DND-41 (cell line): ENCODE measurements around the gene ZNF827.

Experiments used
- ATAC-seq: fragments of 200-7000 bp; cut with Tn5 transposase; 3 replicates; pipeline ENCODE4 v1.9.1; 2021; ENCODE audit warnings: low read depth; ENCODE audit not compliant: insufficient read depth
- DNase-seq: peaks from one replicate; pipeline ENCODE4 v3.0.0-alpha.2; 2020
- H2AFZ ChIP-seq: 2 replicates; pipeline ENCODE4 v1.6.0; 2012; ENCODE audit warnings: low read depth, low read length
- H3K27ac ChIP-seq: 2 replicates; pipeline ENCODE4 v1.5.1; 2012; ENCODE audit warnings: low read length, inconsistent platforms
- H3K27me3 ChIP-seq: fragments of 200-600 bp; sonication (generic); 2 replicates; pipeline ENCODE4 v1.6.0; 2012; ENCODE audit warnings: low read length, mild to moderate bottlenecking, inconsistent platforms; ENCODE audit not compliant: insufficient read depth, poor library complexity
- H3K36me3 ChIP-seq: 2 replicates; pipeline ENCODE4 v1.5.1; 2012; ENCODE audit warnings: low read length, inconsistent platforms; ENCODE audit not compliant: insufficient read depth
- H3K4me1 ChIP-seq: 2 replicates; pipeline ENCODE4 v1.5.1; 2012; ENCODE audit warnings: mild to moderate bottlenecking, low read length; ENCODE audit not compliant: insufficient read depth
- H3K4me2 ChIP-seq: 2 replicates; pipeline ENCODE4 v1.6.0; 2012; ENCODE audit warnings: mild to moderate bottlenecking, moderate library complexity, low read length, inconsistent platforms; ENCODE audit not compliant: insufficient read depth
- H3K4me3 ChIP-seq, 2 experiments: fragments of 200-600 bp in 1 of 2; shearing (Covaris generic) in 1 of 2; 2 replicates each; pipeline ENCODE4 v1.5.1; 2012 to 2016; ENCODE audit warnings: inconsistent platforms in 2 of 2, low read length in 2 of 2, mild to moderate bottlenecking in 2 of 2, low read depth in 1 of 2, moderate library complexity in 1 of 2
- H3K79me2 ChIP-seq: 2 replicates; pipeline ENCODE4 v1.6.0; 2012; ENCODE audit warnings: low read length, inconsistent platforms; ENCODE audit not compliant: insufficient read depth
- H3K9ac ChIP-seq: 2 replicates; pipeline ENCODE4 v1.6.0; 2012; ENCODE audit warnings: low read depth, mild to moderate bottlenecking, inconsistent platforms, low read length, moderate library complexity
- H3K9me3 ChIP-seq: 2 replicates; pipeline ENCODE4 v1.5.1; 2012; ENCODE audit warnings: low read length, moderate library complexity, mild to moderate bottlenecking, inconsistent platforms; ENCODE audit not compliant: insufficient read depth, severe bottlenecking
- H4K20me1 ChIP-seq: 2 replicates; pipeline ENCODE4 v1.6.0; 2012; ENCODE audit warnings: low read length; ENCODE audit not compliant: insufficient read depth
- EZH2 ChIP-seq: IDR thresholded peaks from 3 replicates; pipeline ENCODE4 v1.6.1; 2012; ENCODE audit warnings: borderline replicate concordance, low read depth, mild to moderate bottlenecking, moderate library complexity, low read length, inconsistent platforms; ENCODE audit not compliant: severe bottlenecking
- TF ChIP-seq, protein P1 (sequence below): IDR thresholded peaks from 2 replicates; pipeline ENCODE4 v1.5.1; 2012; ENCODE audit warnings: borderline replicate concordance, low read length, moderate library complexity, mild to moderate bottlenecking; ENCODE audit not compliant: poor library complexity, severe bottlenecking; ENCODE audit errors: extremely low read depth

The ZNF827 gene

GRCh38 chr4:145883101-145883694 is 55.4 kb downstream of the ZNF827 start:
- H3K4me2 ChIP-seq: no peak overlapping the region
- no peak for DNase-seq
- H2AFZ ChIP-seq: no peak overlapping the region
- no peak overlapping the region for H3K9ac ChIP-seq
- H3K4me3 ChIP-seq: no peak overlapping the region
- no peaks in the 10 kb centered on the region for H3K79me2 ChIP-seq
- H3K27ac ChIP-seq: no peak overlapping the region
- no peaks in the 10 kb centered on the region for H3K4me1 ChIP-seq
- no peaks in the 10 kb centered on the region for H3K9me3 ChIP-seq
- H3K27me3 ChIP-seq: no peaks in the 10 kb centered on the region
- TF ChIP-seq EZH2: no peak
- TF ChIP-seq, protein P1, sequence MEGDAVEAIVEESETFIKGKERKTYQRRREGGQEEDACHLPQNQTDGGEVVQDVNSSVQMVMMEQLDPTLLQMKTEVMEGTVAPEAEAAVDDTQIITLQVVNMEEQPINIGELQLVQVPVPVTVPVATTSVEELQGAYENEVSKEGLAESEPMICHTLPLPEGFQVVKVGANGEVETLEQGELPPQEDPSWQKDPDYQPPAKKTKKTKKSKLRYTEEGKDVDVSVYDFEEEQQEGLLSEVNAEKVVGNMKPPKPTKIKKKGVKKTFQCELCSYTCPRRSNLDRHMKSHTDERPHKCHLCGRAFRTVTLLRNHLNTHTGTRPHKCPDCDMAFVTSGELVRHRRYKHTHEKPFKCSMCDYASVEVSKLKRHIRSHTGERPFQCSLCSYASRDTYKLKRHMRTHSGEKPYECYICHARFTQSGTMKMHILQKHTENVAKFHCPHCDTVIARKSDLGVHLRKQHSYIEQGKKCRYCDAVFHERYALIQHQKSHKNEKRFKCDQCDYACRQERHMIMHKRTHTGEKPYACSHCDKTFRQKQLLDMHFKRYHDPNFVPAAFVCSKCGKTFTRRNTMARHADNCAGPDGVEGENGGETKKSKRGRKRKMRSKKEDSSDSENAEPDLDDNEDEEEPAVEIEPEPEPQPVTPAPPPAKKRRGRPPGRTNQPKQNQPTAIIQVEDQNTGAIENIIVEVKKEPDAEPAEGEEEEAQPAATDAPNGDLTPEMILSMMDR: no peak
- H3K36me3 ChIP-seq: no peaks in the 10 kb centered on the region
- ATAC-seq: no peak
- H4K20me1 ChIP-seq: no peaks in the 10 kb centered on the region

DNA sequence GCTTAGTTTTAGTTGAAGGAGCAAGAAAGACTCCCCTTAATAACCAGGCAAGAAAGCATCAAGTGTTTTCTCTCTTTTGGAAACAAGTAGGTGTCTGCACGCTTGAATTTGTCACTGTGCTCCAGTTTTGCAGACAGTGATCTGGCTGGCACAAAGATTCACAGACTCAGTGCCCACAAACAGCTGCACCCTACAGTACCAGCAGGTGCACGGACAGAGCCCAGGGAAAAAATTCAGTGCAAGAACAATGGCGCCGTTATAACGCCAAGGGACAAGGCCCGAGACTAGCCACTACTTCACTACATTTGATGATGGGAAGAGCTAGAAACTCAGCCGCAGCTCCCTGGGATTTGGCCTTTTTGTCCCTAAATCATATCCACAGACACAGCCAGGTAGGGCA is 56.0 kb downstream of the ZNF827 start:
- Histone ChIP-seq H3K4me1 (no peaks in the 10 kb centered on the region), H3K9ac (no peak overlapping the region), H2AFZ (no peak overlapping the region), H4K20me1 (no peaks in the 10 kb centered on the region), H3K4me3 (no peak overlapping the region), H3K4me2 (no peak overlapping the region), H3K27ac (no peak overlapping the region), H3K27me3 (no peaks in the 10 kb centered on the region), H3K79me2 (no peaks in the 10 kb centered on the region), H3K36me3 (no peaks in the 10 kb centered on the region), H3K9me3 (no peaks in the 10 kb centered on the region)
- TF ChIP-seq EZH2: no peak
- TF ChIP-seq, protein P1: no peak
- no peak for ATAC-seq
- DNase-seq: no peak

DNA sequence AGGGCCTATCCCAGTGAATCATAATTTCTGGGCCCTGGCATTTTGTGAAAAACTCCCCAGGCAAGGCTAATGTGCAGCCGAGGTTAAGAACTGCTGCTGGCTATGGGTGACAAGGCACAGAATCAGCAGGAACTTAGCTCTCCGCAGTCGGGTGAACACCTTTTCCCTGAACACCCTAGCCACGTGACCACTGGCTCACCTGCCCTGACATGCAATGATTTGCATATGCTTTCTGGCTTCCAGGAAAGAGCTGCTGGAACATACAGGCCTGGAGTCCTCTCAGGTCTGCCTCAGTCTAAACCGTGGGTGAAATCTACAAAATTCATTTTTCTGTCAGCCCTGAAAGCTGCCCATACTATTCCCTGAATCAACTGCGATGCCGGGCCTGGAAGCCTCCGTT is 56.6 kb downstream of the ZNF827 start:
- no peak overlapping the region for H3K4me2 ChIP-seq
- no peaks in the 10 kb centered on the region for H3K79me2 ChIP-seq
- ATAC-seq: no peak
- no peak overlapping the region for H3K4me3 ChIP-seq
- no peak for DNase-seq
- TF ChIP-seq, protein P1: no peak
- no peak for TF ChIP-seq EZH2
- no peak overlapping the region for H3K27ac ChIP-seq
- H3K36me3 ChIP-seq: no peaks in the 10 kb centered on the region
- no peak overlapping the region for H2AFZ ChIP-seq
- no peaks in the 10 kb centered on the region for H4K20me1 ChIP-seq
- H3K4me1 ChIP-seq: no peaks in the 10 kb centered on the region
- H3K9ac ChIP-seq: no peak overlapping the region
- H3K9me3 ChIP-seq: no peaks in the 10 kb centered on the region
- no peaks in the 10 kb centered on the region for H3K27me3 ChIP-seq

- no peak overlapping the region for H2AFZ ChIP-seq
- no peaks in the 10 kb centered on the region for H3K36me3 ChIP-seq
- no peak overlapping the region for H3K27ac ChIP-seq
- no peak for TF ChIP-seq EZH2
- TF ChIP-seq, protein P1: no peak
- DNase-seq (no peak), ATAC-seq (no peak)
- H3K9me3 ChIP-seq: no peaks in the 10 kb centered on the region
- H3K27me3 ChIP-seq: no peaks in the 10 kb centered on the region
- no peaks in the 10 kb centered on the region for H3K4me1 ChIP-seq
- H4K20me1 ChIP-seq: no peaks in the 10 kb centered on the region
- no peak overlapping the region for H3K4me2 ChIP-seq
- H3K9ac ChIP-seq: no peak overlapping the region
- no peaks in the 10 kb centered on the region for H3K79me2 ChIP-seq
- H3K4me3 ChIP-seq: no peak overlapping the region
Measured at GRCh38 chr4:145881576-145881975, 57.0 kb downstream of the ZNF827 start.
